Sigmoid colon (tissue), 4 donors: ENCODE results near the gene NSUN6.
"Not testable (repeated sequence)": the region's sequence is repeated elsewhere in the genome, so short reads cannot be mapped to it uniquely, and the experiment has no call there.

ENCODE experiments used
- POLR2AphosphoS5 ChIP-seq, 4 donors: sonication (generic); formaldehyde crosslinking; IDR thresholded peaks; one replicate each; pipeline ENCODE4 v1.6.1; 2017; ENCODE audit warnings: antibody characterized with exemption in 4 of 4
- TF ChIP-seq, protein P1 (sequence below), 4 experiments: fragments of 450-650 bp in 3 of 4; fragments of 200-600 bp in 1 of 4; IDR thresholded peaks; one replicate each; pipeline ENCODE4 v1.5.1; 2016 to 2019; ENCODE audit warnings: antibody characterized with exemption in 4 of 4, mild to moderate bottlenecking in 3 of 4, moderate library complexity in 2 of 4

DNA sequence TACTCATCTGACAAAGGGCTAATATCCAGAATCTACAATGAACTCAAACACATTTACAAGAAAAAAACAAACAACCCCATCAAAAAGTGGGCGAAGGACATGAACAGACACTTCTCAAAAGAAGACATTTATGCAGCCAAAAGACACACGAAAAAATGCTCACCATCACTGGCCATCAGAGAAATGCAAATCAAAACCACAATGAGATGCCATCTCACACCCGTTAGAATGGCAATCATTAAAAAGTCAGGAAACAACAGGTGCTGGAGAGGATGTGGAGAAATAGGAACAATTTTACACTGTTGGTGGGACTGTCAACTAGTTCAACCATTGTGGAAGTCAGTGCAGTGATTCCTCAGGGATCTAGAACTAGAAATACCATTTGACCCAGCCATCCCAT lies 18.9 kb downstream of the NSUN6 start:
- TF ChIP-seq, protein P1, sequence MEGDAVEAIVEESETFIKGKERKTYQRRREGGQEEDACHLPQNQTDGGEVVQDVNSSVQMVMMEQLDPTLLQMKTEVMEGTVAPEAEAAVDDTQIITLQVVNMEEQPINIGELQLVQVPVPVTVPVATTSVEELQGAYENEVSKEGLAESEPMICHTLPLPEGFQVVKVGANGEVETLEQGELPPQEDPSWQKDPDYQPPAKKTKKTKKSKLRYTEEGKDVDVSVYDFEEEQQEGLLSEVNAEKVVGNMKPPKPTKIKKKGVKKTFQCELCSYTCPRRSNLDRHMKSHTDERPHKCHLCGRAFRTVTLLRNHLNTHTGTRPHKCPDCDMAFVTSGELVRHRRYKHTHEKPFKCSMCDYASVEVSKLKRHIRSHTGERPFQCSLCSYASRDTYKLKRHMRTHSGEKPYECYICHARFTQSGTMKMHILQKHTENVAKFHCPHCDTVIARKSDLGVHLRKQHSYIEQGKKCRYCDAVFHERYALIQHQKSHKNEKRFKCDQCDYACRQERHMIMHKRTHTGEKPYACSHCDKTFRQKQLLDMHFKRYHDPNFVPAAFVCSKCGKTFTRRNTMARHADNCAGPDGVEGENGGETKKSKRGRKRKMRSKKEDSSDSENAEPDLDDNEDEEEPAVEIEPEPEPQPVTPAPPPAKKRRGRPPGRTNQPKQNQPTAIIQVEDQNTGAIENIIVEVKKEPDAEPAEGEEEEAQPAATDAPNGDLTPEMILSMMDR (IDR thresholded peaks at IDR 0.05): not testable (repeated sequence)
- not testable (repeated sequence) for TF ChIP-seq POLR2AphosphoS5 (IDR thresholded peaks at IDR 0.05)
